GM12801 (cell line): ENCODE results near the gene NFYC.

Experiments
- TF ChIP-seq, protein P1 (sequence below): IDR thresholded peaks from one replicate; pipeline ENCODE4 v1.5.1; 2011; ENCODE audit warnings: control low read depth; ENCODE audit not compliant: insufficient read length; ENCODE audit errors: extremely low read depth

Gene NFYC

DNA sequence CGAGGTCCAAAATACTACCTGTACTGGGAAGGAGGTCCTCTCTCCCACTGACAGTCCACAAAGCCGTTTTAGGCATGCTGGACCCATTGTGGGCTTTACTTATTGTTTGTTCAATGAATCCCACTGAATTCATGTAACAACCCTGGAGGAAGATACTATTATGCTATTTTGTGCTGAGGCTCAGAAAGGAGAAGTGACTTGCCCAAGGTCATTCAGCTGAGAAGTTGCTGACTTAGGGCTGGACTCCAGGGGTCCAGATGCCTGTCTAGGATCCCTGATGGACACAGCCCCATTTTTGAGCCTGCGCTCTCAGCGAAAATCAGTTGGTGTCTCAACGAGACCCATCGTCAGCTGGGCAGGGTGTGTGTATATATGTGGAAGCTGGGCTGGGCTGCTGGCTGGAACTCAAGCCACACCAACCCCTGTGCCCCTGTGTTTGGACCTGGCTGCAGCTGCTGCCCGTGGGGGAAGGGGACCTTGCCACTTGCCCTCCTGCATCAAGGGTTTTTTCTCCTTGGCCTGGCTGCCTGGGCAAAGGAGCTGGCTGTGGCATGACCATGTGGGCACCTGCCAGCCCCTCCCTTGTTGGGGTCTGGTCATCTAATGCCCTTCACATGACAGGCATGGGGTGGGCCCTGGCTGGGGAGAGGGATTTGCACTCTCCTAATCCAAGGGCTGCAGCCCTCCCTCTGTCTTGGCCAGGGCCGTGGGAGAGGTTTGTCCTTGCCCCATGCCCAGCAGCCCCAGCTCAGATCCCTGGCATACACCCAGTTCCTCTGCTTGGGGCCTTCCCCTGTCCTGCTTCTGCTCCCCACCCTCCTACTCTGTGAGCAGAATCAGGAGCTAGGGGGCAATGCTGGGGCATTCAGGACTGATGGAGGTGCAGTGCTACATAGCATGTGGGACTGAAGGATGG, 107.1 kb downstream of the NFYC start:
- TF ChIP-seq, protein P1, sequence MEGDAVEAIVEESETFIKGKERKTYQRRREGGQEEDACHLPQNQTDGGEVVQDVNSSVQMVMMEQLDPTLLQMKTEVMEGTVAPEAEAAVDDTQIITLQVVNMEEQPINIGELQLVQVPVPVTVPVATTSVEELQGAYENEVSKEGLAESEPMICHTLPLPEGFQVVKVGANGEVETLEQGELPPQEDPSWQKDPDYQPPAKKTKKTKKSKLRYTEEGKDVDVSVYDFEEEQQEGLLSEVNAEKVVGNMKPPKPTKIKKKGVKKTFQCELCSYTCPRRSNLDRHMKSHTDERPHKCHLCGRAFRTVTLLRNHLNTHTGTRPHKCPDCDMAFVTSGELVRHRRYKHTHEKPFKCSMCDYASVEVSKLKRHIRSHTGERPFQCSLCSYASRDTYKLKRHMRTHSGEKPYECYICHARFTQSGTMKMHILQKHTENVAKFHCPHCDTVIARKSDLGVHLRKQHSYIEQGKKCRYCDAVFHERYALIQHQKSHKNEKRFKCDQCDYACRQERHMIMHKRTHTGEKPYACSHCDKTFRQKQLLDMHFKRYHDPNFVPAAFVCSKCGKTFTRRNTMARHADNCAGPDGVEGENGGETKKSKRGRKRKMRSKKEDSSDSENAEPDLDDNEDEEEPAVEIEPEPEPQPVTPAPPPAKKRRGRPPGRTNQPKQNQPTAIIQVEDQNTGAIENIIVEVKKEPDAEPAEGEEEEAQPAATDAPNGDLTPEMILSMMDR, result no peak

- TF ChIP-seq, protein P1, result no peak
Measured at GRCh38 chr1:40799351-40799867, 107.9 kb downstream of the NFYC start.

DNA sequence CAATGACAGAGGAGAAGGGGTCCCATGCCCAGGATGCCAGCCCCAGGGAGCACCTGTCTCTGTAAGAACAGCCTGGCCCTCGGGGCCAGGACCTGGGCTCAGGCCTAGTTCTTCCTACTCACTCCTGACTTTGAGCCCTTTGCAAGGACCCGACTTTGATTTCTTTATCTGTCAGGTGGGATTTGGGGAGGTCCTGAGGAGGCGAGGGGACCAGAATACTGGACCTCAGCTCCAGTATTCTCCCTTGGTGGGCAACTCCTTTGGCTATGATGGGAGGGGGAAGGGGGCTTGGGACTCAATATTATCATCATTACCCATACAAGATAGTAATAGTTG, 110.2 kb downstream of the NFYC start:
- TF ChIP-seq, protein P1, result no peak

GRCh38 chr1:40802078-40802741, 110.7 kb downstream of the NFYC start:
- TF ChIP-seq, protein P1, result no peak

DNA sequence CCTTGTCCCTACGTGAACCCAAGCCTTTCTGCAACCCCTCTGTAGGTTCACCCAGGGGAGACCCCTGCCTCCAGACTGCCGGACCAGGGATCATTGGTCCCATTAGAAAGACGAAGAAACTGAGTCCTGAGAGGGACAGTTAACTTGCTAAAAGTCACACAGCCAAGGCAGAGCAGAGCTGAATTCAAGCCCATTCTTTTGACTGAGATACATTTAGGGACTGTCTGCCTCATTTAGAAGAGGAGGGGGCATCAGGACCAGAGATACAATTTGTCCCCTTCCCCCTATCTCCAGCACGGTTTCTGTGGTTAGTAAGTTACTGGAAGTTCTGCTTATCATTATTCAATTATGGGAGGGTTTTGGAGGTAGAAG, 111.2 kb downstream of the NFYC start:
- TF ChIP-seq, protein P1, result no peak

GRCh38 chr1:40803447-40803846, 111.9 kb downstream of the NFYC start:
- TF ChIP-seq, protein P1, result no peak

GRCh38 chr1:40803902-40804301, 112.4 kb downstream of the NFYC start:
- TF ChIP-seq, protein P1, result no peak
